ENCODE measurements around the gene CEP19.

The CEP19 gene

GRCh38 chr3:196741249-196741889, 29.3 kb upstream of the CEP19 start:
- TF ChIP-seq CTCF (IDR thresholded peaks at IDR 0.05; ENCODE audit: insufficient read depth, low read depth, low read length, missing control alignments) = no peak
- no peak for DNase-seq (ENCODE audit: low read depth)
- peak overlapping the region; percentile 69 for H3K4me3 ChIP-seq (ENCODE audit: low read depth, low read length)

- DNase-seq (ENCODE audit: low read depth) = peak; percentile 56
- no peak for TF ChIP-seq CTCF (IDR thresholded peaks at IDR 0.05; ENCODE audit: insufficient read depth, low read depth, low read length, missing control alignments)
- H3K4me3 ChIP-seq (ENCODE audit: low read depth, low read length) = peak overlapping the region; percentile 69
Measured at GRCh38 chr3:196740481-196741248, 28.6 kb upstream of the CEP19 start.

GRCh38 chr3:196739671-196740480, 27.8 kb upstream of the CEP19 start, which contains the start of gene PAK2:
Gene PAK2 (plus strand): TSS chr3:196739857. CDS start chr3:196782647, 42,790 bp downstream.
- DNase-seq (ENCODE audit: low read depth) = peak; percentile 94
- no peak for TF ChIP-seq CTCF (IDR thresholded peaks at IDR 0.05; ENCODE audit: insufficient read depth, low read depth, low read length, missing control alignments)
- peak within 1 kb of the TSS; percentile 69 for H3K4me3 ChIP-seq (ENCODE audit: low read depth, low read length)

GRCh38 chr3:196737655-196738054, 25.6 kb upstream of the CEP19 start:
- no peak overlapping the region for H3K4me3 ChIP-seq (ENCODE audit: low read depth, low read length)
- TF ChIP-seq CTCF (IDR thresholded peaks at IDR 0.05; ENCODE audit: insufficient read depth, low read depth, low read length, missing control alignments) = no peak
- no peak for DNase-seq (ENCODE audit: low read depth)

- no peak for DNase-seq (ENCODE audit: low read depth)
- no peak for TF ChIP-seq CTCF (IDR thresholded peaks at IDR 0.05; ENCODE audit: insufficient read depth, low read depth, low read length, missing control alignments)
- no peak overlapping the region for H3K4me3 ChIP-seq (ENCODE audit: low read depth, low read length)
Measured at GRCh38 chr3:196736670-196737374, 24.8 kb upstream of the CEP19 start.

GRCh38 chr3:196735751-196736150, 23.7 kb upstream of the CEP19 start:
- no peak for TF ChIP-seq CTCF (IDR thresholded peaks at IDR 0.05; ENCODE audit: insufficient read depth, low read depth, low read length, missing control alignments)
- no peak for DNase-seq (ENCODE audit: low read depth)
- H3K4me3 ChIP-seq (ENCODE audit: low read depth, low read length) = no peak overlapping the region

Measured in GM12865 (cell line).